ENCODE data around the gene HLA-DMB. TPM values are rescaled to one million over a fixed set of nuclear protein-coding genes. Genes with fewer than 3 reads are reported as not detected.

The HLA-DMB gene
- total and polyA plus RNA-seq, 10 of the 15 experiments (the other 5 are each of a cell fraction or from before 2014, with no cell fraction given) = 114 to 173 (median 150) TPM

DNA sequence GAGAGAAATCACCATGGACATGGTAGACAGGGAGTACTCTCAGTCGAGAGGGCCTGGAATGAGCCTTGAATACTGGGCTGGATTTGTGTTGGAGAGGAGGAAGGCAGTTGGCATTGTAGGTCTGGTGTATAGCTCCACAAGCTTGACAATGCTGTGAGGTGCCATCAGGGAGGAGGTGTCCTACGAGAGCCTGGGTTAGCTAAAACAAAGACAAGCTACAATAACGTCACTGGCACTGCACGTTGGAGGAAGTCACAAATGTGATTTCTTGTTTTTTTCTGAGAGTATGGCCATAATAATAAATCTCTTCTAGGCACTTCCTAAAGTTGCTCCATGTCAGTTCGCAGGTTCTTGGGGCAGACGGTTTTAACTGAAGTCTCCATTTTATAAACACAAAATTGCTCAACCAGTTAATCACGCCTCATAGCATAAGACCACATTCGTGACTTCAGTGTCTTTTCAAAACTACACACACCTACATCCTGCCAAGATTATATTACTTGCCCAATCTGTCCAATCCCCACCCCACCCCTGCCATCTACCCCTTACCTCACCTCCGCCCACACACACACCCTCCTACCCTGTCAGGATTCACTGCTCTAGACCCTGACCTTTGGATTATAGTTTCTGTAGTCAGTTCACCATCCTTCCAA, 4.4 kb upstream of the HLA-DMB start (continued):
- TF ChIP-seq, protein P1, sequence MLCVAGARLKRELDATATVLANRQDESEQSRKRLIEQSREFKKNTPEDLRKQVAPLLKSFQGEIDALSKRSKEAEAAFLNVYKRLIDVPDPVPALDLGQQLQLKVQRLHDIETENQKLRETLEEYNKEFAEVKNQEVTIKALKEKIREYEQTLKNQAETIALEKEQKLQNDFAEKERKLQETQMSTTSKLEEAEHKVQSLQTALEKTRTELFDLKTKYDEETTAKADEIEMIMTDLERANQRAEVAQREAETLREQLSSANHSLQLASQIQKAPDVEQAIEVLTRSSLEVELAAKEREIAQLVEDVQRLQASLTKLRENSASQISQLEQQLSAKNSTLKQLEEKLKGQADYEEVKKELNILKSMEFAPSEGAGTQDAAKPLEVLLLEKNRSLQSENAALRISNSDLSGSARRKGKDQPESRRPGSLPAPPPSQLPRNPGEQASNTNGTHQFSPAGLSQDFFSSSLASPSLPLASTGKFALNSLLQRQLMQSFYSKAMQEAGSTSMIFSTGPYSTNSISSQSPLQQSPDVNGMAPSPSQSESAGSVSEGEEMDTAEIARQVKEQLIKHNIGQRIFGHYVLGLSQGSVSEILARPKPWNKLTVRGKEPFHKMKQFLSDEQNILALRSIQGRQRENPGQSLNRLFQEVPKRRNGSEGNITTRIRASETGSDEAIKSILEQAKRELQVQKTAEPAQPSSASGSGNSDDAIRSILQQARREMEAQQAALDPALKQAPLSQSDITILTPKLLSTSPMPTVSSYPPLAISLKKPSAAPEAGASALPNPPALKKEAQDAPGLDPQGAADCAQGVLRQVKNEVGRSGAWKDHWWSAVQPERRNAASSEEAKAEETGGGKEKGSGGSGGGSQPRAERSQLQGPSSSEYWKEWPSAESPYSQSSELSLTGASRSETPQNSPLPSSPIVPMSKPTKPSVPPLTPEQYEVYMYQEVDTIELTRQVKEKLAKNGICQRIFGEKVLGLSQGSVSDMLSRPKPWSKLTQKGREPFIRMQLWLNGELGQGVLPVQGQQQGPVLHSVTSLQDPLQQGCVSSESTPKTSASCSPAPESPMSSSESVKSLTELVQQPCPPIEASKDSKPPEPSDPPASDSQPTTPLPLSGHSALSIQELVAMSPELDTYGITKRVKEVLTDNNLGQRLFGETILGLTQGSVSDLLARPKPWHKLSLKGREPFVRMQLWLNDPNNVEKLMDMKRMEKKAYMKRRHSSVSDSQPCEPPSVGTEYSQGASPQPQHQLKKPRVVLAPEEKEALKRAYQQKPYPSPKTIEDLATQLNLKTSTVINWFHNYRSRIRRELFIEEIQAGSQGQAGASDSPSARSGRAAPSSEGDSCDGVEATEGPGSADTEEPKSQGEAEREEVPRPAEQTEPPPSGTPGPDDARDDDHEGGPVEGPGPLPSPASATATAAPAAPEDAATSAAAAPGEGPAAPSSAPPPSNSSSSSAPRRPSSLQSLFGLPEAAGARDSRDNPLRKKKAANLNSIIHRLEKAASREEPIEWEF (IDR thresholded peaks at IDR 0.05; ENCODE audit: insufficient replicate concordance, low read depth, low read length) = no peak
- TF ChIP-seq DPF2 (IDR thresholded peaks at IDR 0.05) = no peak
- no peak for TF ChIP-seq RFX5 (IDR thresholded peaks at IDR 0.05; ENCODE audit: low read depth, low read length)
- TF ChIP-seq GATAD2B (conservative IDR thresholded peaks at IDR 0.05; ENCODE audit: low read depth) = no peak
- TF ChIP-seq, protein P2, sequence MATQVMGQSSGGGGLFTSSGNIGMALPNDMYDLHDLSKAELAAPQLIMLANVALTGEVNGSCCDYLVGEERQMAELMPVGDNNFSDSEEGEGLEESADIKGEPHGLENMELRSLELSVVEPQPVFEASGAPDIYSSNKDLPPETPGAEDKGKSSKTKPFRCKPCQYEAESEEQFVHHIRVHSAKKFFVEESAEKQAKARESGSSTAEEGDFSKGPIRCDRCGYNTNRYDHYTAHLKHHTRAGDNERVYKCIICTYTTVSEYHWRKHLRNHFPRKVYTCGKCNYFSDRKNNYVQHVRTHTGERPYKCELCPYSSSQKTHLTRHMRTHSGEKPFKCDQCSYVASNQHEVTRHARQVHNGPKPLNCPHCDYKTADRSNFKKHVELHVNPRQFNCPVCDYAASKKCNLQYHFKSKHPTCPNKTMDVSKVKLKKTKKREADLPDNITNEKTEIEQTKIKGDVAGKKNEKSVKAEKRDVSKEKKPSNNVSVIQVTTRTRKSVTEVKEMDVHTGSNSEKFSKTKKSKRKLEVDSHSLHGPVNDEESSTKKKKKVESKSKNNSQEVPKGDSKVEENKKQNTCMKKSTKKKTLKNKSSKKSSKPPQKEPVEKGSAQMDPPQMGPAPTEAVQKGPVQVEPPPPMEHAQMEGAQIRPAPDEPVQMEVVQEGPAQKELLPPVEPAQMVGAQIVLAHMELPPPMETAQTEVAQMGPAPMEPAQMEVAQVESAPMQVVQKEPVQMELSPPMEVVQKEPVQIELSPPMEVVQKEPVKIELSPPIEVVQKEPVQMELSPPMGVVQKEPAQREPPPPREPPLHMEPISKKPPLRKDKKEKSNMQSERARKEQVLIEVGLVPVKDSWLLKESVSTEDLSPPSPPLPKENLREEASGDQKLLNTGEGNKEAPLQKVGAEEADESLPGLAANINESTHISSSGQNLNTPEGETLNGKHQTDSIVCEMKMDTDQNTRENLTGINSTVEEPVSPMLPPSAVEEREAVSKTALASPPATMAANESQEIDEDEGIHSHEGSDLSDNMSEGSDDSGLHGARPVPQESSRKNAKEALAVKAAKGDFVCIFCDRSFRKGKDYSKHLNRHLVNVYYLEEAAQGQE (IDR thresholded peaks at IDR 0.05; ENCODE audit: low read depth, low read length) = 0 out of 2 replicates have a peak, but pooled peaks have one; percentile 30
- TF ChIP-seq, protein P3, sequence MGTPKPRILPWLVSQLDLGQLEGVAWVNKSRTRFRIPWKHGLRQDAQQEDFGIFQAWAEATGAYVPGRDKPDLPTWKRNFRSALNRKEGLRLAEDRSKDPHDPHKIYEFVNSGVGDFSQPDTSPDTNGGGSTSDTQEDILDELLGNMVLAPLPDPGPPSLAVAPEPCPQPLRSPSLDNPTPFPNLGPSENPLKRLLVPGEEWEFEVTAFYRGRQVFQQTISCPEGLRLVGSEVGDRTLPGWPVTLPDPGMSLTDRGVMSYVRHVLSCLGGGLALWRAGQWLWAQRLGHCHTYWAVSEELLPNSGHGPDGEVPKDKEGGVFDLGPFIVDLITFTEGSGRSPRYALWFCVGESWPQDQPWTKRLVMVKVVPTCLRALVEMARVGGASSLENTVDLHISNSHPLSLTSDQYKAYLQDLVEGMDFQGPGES (IDR thresholded peaks at IDR 0.05) = no peak
- TF ChIP-seq, protein P4, sequence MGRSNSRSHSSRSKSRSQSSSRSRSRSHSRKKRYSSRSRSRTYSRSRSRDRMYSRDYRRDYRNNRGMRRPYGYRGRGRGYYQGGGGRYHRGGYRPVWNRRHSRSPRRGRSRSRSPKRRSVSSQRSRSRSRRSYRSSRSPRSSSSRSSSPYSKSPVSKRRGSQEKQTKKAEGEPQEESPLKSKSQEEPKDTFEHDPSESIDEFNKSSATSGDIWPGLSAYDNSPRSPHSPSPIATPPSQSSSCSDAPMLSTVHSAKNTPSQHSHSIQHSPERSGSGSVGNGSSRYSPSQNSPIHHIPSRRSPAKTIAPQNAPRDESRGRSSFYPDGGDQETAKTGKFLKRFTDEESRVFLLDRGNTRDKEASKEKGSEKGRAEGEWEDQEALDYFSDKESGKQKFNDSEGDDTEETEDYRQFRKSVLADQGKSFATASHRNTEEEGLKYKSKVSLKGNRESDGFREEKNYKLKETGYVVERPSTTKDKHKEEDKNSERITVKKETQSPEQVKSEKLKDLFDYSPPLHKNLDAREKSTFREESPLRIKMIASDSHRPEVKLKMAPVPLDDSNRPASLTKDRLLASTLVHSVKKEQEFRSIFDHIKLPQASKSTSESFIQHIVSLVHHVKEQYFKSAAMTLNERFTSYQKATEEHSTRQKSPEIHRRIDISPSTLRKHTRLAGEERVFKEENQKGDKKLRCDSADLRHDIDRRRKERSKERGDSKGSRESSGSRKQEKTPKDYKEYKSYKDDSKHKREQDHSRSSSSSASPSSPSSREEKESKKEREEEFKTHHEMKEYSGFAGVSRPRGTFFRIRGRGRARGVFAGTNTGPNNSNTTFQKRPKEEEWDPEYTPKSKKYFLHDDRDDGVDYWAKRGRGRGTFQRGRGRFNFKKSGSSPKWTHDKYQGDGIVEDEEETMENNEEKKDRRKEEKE (IDR thresholded peaks at IDR 0.05) = no peak
- TF ChIP-seq SMARCA5 (IDR thresholded peaks at IDR 0.05) = peak; percentile 30; the same call in 1 of the 2 replicates
- peak; percentile 48 for TF ChIP-seq IKZF1 (conservative IDR thresholded peaks at IDR 0.05)
- TF ChIP-seq TAF1 (IDR thresholded peaks at IDR 0.05; ENCODE audit: borderline replicate concordance, low read depth, low read length) = peak; percentile 11; the same call in 1 of the 2 replicates
- no peak for TF ChIP-seq STAT1 (conservative IDR thresholded peaks at IDR 0.05)
- peak; percentile 60 for TF ChIP-seq MTA2 (IDR thresholded peaks at IDR 0.05; ENCODE audit: low read depth)
- no peak for TF ChIP-seq FOXK2 (IDR thresholded peaks at IDR 0.05)
- TF ChIP-seq PML (IDR thresholded peaks at IDR 0.05; ENCODE audit: low read length) = peak; percentile 63; the same call in 1 of the 2 replicates
- no peak for TF ChIP-seq RELA (IDR thresholded peaks at IDR 0.05; ENCODE audit: borderline replicate concordance, partially characterized antibody)
- TF ChIP-seq CEBPB (IDR thresholded peaks at IDR 0.05; ENCODE audit: borderline replicate concordance in 1 of 2, low read depth in 2 of 2, low read length in 2 of 2) = no peak
- no peak; the same call in 1 of the 2 replicates for TF ChIP-seq LARP7 (IDR thresholded peaks at IDR 0.05)

Measured in GM12878 (cell line).